ENCODE results near the gene DPCD.

DNA sequence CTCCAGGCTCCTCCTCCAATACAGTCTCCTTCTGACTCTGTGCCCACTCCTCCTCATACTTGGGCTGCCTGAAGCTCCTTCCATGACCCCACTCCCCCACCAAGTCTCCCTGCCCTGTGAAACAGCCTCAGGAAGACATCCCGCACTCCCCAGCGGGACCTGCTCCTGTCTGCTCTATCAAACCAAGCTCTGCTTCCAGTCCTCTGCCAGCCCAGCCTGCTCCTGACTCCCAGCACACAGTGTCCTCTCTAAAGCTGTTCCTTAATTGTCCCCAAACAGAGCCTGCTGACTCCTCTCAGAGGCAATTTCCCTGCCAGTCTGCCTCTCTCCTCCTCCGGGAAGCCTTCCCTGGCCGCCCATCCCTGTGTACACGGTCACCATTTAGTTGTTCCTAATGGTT is 9.9 kb upstream of the DPCD start:
- no peak for TF ChIP-seq EP300 (IDR thresholded peaks at IDR 0.05; ENCODE audit: borderline replicate concordance in 1 of 2, low read depth in 2 of 2, low read length in 2 of 2)
- TF ChIP-seq, protein P1, sequence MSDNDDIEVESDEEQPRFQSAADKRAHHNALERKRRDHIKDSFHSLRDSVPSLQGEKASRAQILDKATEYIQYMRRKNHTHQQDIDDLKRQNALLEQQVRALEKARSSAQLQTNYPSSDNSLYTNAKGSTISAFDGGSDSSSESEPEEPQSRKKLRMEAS (IDR thresholded peaks at IDR 0.05), result no peak

Measured in H1 (cell line).